Measurements from ENCODE around the gene CRYBG1. TPM values are rescaled to one million over a fixed set of nuclear protein-coding genes. Genes with fewer than 3 reads are reported as not detected.
"Not testable (repeated sequence)": the region's sequence is repeated elsewhere in the genome, so short reads cannot be mapped to it uniquely, and the experiment has no call there.

The CRYBG1 gene
- total and polyA plus RNA-seq, 2 of the 4 experiments (the other 2 are of a cell fraction) = 0.38 to 1.1 TPM

DNA sequence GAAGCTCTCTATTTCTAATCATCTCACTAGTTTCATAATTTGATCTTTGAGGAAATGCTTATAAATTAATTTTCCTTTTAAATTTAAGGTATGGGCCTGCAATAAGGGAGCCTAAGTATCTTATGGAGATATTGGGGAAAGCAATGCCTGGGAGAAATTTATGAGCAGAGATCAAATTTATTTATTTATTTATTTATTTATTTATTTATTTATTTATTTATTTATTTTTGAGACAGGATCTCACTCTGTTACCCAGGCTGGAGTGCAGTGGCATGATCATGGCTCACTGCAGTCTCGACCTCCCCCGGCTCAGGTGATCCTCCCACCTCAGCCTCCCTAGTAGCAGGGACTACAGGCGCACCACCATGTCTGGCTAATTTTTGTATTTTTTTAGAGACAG lies 155.1 kb downstream of the CRYBG1 start:
- H4K8ac ChIP-seq (ENCODE audit: low read depth in 2 of 2, low read length in 2 of 2); H3K56ac ChIP-seq (ENCODE audit: extremely low read depth, insufficient read depth, low read length); BruUV-seq (replicated peaks); DNase-seq; H3K4ac ChIP-seq (ENCODE audit: low read depth, low read length); CTCF ChIA-PET; dilution Hi-C loops (cut with HindIII; ENCODE audit: low sequenced_read_pairs, unreplicated experiment); H3K4me1 ChIP-seq (ENCODE audit: control insufficient read depth, insufficient read depth, low read length); H4K5ac ChIP-seq (ENCODE audit: low read depth, low read length); H3K9ac ChIP-seq (ENCODE audit: low read depth, low read length); H4K20me1 ChIP-seq (ENCODE audit: insufficient read depth, low read length); H4K91ac ChIP-seq (ENCODE audit: insufficient read depth, low read depth, low read length); H2BK15ac ChIP-seq (ENCODE audit: low read depth, low read length); H2BK120ac ChIP-seq (ENCODE audit: low read depth, low read length); H2BK20ac ChIP-seq (ENCODE audit: low read depth, low read length); intact Hi-C loops (cut with micrococcal nuclease); H2AFZ ChIP-seq (replicated peaks; ENCODE audit: low read length, poor library complexity); POLR2A ChIA-PET (ENCODE audit: unreplicated experiment); in situ Hi-C loops (cut with MboI; ENCODE audit: low sequenced_read_pairs); H3K36me3 ChIP-seq (ENCODE audit: control insufficient read depth, insufficient read depth, low read length); H2AK9ac ChIP-seq (replicated peaks; ENCODE audit: low read depth, low read length, poor library complexity); H2AK5ac ChIP-seq (ENCODE audit: low read depth, low read length); H3K23ac ChIP-seq (ENCODE audit: low read depth, low read length); H2BK5ac ChIP-seq (ENCODE audit: low read depth, low read length, poor library complexity, severe bottlenecking); H3K4me3 ChIP-seq (ENCODE audit: insufficient read depth, low read depth, low read length); H3K4me2 ChIP-seq (ENCODE audit: low read depth, low read length); H3K27ac ChIP-seq (ENCODE audit: insufficient read depth, low read length); H3K9me3 ChIP-seq (ENCODE audit: control insufficient read depth, insufficient read depth, low read length); H3K14ac ChIP-seq (replicated peaks; ENCODE audit: low read depth, low read length); H3K9me1 ChIP-seq (ENCODE audit: insufficient read depth, low read length); H3K79me1 ChIP-seq (ENCODE audit: low read depth in 1 of 2, low read length in 2 of 2); ATAC-seq (ENCODE audit: low read depth); H3K18ac ChIP-seq (ENCODE audit: low read depth, low read length): not testable (repeated sequence)
- WGBS, 2 experiments (ENCODE audit: extremely low coverage in 2 of 2, insufficient read length in 1 of 2) = no CpG with 5 or more reads among the region's 3 CpGs
- H3K27me3 ChIP-seq (ENCODE audit: control insufficient read depth, insufficient read depth, low read length) = peaks cover 11% of the 10 kb centered on the region

Data from IMR-90 (cell line).